ENCODE results near the gene PLXDC2. TPM values are rescaled to one million over a fixed set of nuclear protein-coding genes. Genes with fewer than 3 reads are reported as not detected.
"Not testable (repeated sequence)": the region's sequence is repeated elsewhere in the genome, so short reads cannot be mapped to it uniquely, and the experiment has no call there.

Gene PLXDC2
- total RNA-seq, 1 donor from 2014 or later = 7.5 TPM

DNA sequence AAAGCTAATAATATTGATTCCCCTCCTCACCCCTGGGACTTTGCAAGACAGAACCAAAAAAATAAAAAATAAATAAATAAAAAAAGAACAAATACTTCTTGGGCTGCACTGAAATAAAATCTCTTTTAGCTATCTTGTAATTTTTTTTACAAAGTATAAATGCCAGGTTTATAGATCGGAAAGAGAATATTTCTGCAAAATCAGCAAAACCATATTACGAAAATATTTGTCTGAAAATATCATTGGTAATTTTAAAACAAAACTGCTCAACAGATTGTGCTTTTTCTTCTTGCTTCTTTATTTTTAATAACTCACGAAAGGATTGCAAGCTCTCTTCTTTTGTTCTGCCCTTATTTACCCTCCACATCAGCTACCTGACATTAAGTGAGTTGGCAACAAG lies 213.3 kb downstream of the PLXDC2 start:
- TF ChIP-seq CTCF (IDR thresholded peaks at IDR 0.05; ENCODE audit: insufficient read depth, low read length, poor library complexity, severe bottlenecking) = no peak

GRCh38 chr10:20033476-20033875 lies 217.2 kb downstream of the PLXDC2 start:
- no peaks in the 10 kb centered on the region for H3K27me3 ChIP-seq (ENCODE audit: control insufficient read depth, insufficient read depth, low read length)
- no peak overlapping the region for H3K4me3 ChIP-seq (ENCODE audit: low read depth, low read length)
- TF ChIP-seq CTCF (IDR thresholded peaks at IDR 0.05; ENCODE audit: insufficient read depth, low read length, poor library complexity, severe bottlenecking) = no peak
- no peaks in the 10 kb centered on the region for H3K36me3 ChIP-seq (ENCODE audit: control insufficient read depth, insufficient read depth, low read length)
- no peak for DNase-seq (ENCODE audit: low read depth)

More for the DNA sequence above, 213.3 kb downstream of the PLXDC2 start:
- no peaks in the 10 kb centered on the region for H3K36me3 ChIP-seq (ENCODE audit: control insufficient read depth, insufficient read depth, low read length)
- DNase-seq (ENCODE audit: low read depth) = no peak
- H3K4me3 ChIP-seq (ENCODE audit: low read depth, low read length) = no peak overlapping the region
- H3K27me3 ChIP-seq (ENCODE audit: control insufficient read depth, insufficient read depth, low read length) = no peaks in the 10 kb centered on the region

DNA sequence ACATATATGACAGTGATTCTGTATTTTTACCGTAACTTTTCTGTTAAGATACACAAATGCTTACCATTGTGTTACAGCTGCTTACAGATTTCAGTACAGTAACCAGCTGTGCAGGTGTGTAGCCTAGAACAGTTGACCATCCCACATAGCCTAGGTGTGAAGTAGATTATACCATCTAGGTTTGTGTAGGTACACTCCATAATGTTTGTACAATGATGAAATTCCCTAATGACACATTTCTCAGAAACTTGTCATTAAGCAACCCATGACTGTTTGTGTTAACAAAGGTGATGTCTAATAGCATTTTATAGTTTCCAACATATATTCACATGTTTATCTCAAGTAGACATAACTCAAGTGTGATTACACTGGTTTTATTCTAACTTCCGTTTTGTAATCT lies 218.5 kb downstream of the PLXDC2 start:
- no peaks in the 10 kb centered on the region for H3K27me3 ChIP-seq (ENCODE audit: control insufficient read depth, insufficient read depth, low read length)
- no peak for TF ChIP-seq CTCF (IDR thresholded peaks at IDR 0.05; ENCODE audit: insufficient read depth, low read length, poor library complexity, severe bottlenecking)
- no peak for DNase-seq (ENCODE audit: low read depth)
- H3K36me3 ChIP-seq (ENCODE audit: control insufficient read depth, insufficient read depth, low read length) = no peaks in the 10 kb centered on the region
- no peak overlapping the region for H3K4me3 ChIP-seq (ENCODE audit: low read depth, low read length)

GRCh38 chr10:20040012-20040411 lies 223.8 kb downstream of the PLXDC2 start:
- no peak overlapping the region for H3K4me3 ChIP-seq (ENCODE audit: low read depth, low read length)
- peak; percentile 10 for DNase-seq (ENCODE audit: low read depth)
- H3K36me3 ChIP-seq (ENCODE audit: control insufficient read depth, insufficient read depth, low read length) = no peaks in the 10 kb centered on the region

GRCh38 chr10:20041931-20042330 lies 225.7 kb downstream of the PLXDC2 start:
- no peak for TF ChIP-seq CTCF (IDR thresholded peaks at IDR 0.05; ENCODE audit: insufficient read depth, low read length, poor library complexity, severe bottlenecking)
- no peaks in the 10 kb centered on the region for H3K36me3 ChIP-seq (ENCODE audit: control insufficient read depth, insufficient read depth, low read length)
- no peak overlapping the region for H3K4me3 ChIP-seq (ENCODE audit: low read depth, low read length)
- H3K27me3 ChIP-seq (ENCODE audit: control insufficient read depth, insufficient read depth, low read length) = no peaks in the 10 kb centered on the region
- DNase-seq (ENCODE audit: low read depth) = no peak

More at GRCh38 chr10:20040012-20040411, 223.8 kb downstream of the PLXDC2 start:
- no peaks in the 10 kb centered on the region for H3K27me3 ChIP-seq (ENCODE audit: control insufficient read depth, insufficient read depth, low read length)
- TF ChIP-seq CTCF (IDR thresholded peaks at IDR 0.05; ENCODE audit: insufficient read depth, low read length, poor library complexity, severe bottlenecking) = no peak

- H3K27me3 ChIP-seq (ENCODE audit: control insufficient read depth, insufficient read depth, low read length); DNase-seq (ENCODE audit: low read depth); H3K36me3 ChIP-seq (ENCODE audit: control insufficient read depth, insufficient read depth, low read length); H3K4me3 ChIP-seq (ENCODE audit: low read depth, low read length): not testable (repeated sequence)
These were observed 228.9 kb downstream of the PLXDC2 start for GRCh38 chr10:20045100-20045499.
